ENCODE measurements around the gene SUFU.

SUFU gene

DNA sequence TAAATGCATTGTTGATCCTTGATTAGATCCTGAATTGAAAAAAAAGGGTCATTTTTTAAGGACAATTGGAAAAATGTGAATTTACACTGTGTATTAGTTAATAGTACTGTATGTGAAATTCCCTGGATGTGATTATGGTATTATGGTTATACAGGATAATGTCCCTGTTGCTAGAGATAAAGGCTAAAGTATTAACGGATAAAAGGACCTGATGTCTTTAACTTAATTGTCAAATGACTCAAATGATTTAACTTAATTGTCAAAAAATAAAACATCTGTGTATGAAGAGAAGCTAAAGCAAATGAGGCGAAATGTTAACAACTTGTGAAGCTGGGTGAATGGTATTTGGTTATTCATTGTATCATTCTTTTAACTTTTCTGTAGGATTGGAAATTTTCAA, 48.8 kb downstream of the SUFU start:
- no peak for DNase-seq

DNA sequence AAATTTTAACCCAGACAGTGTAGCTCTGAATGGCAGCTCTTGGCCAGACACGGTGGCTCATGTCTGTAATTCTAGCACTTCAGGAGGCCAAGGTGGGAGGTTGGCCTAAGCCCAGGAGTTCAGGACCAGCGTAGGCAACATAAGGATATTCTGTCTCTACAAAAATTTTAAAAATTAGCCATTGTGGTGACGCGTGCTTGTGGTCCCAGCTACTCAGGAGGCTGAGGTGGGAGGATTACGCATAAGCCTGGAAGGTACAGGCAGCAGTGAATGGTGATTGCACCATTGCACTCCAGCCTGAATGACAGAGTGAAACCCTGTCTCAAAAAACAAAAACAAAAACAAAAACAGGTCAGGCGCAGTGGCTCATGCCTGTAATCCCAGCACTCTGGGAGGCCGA, 50.0 kb downstream of the SUFU start:
- no peak for DNase-seq

DNA sequence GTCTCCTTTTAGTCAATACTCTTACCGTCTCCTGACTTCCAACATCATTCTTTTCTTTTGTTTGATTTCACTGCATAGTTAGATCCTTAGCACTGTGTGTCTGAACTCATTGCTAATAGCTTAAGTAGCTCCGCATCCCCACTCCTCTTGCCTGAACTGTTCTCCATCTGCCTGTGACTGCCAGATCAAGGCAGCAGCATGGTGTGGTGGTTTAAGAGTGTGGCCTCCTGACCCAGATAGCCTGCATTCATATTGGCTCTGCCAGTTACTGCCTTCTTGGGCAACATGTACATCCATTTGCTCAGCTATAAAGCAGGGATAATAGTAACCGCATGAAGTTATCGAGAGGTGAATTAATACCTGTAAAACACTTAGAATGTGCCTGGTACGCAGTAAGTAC, 50.8 kb downstream of the SUFU start:
- DNase-seq, result no peak

DNA sequence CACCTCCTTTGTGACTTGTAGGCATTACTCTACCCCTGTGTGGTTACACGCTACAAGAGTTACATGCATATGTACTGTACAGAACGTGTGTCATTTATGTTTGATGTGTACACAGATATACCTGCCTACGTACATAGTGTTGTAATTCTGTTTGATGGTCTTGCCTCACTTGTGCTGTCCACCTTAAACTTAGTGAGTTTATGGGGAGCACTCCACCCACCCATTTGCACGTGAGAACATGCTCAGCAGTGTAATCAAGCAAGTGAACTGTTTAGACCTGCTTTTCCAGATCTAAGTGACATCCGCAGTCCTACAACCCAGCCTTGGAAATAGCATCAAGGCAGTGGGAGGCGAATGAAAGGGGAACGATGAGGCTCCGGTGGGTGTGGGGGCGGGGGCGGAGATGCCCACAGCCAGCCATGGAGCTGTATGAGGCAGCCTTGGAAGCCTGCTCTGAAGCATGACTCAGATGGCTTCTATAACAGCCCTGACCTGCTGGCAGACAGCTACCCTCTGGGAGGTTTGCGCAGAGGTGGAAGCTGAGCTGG, 52.1 kb downstream of the SUFU start:
- DNase-seq, result no peak

DNA sequence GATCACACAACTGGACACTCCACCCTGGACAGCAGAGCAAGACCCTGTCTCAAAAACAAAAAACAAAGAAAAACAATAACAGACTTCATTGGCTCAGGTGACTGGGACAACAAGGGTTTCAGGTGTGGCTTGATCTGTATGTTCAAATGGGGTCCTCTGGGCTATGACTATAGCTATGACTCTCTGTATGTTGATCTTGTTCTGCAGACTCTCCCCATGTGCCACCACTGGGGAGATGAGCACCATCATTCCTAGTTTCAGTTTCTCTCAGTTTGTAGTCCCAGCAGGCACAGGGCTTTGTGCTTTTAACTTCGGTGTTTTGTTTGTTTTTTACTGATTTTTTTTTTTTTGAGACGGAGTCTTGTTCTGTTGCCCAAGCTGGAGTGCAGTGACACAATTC, 53.8 kb downstream of the SUFU start:
- DNase-seq, result no peak

DNA sequence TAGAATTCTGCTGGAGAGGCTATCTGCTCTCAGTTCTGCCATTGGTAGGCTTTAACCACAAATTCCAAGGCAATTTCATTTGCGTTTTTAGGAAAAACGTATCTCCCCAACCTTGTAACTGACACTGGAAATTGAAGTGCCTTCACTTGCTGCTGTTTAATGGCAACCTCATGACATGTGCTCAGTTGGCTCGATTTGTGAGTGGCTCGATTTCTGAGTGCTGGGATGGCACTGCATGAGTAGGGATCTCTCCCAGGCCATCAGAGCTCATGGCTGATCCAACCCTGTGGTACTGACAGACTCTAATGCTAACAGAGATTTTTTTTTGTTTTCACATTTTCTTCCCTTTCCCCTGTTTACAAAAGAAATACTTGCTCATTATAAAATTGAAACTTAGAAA, 56.0 kb downstream of the SUFU start:
- no peak for DNase-seq

DNA sequence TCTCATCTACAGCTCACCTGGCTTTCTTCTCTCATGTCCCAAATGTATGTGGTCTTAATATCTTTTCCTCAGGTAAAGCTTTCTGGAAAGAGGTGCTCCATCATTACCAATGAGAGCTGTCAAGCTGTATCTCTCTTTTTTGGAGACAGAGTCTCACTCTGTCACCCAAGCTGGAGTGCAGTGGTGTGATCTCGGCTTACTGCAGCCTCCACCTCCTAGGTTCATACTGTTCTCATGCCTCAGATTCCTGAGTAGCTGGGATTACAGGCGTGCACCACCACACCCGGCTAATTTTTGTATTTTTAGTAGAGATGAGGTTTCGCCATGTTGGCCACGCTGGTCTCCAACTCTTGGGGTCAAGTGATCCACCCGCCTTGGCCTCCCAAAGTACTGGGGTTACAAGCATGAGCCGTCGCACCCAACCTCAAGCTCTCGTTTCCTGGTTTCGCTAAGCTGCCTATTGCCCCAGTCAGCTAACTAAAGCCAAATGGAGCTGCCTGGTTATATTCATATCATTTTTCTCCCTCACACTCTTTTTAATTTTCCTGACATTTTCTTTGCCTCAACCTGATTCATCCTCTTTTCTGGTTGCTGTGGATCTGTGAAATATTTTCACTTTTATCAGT, 60.5 kb downstream of the SUFU start:
- no peak for DNase-seq

DNA sequence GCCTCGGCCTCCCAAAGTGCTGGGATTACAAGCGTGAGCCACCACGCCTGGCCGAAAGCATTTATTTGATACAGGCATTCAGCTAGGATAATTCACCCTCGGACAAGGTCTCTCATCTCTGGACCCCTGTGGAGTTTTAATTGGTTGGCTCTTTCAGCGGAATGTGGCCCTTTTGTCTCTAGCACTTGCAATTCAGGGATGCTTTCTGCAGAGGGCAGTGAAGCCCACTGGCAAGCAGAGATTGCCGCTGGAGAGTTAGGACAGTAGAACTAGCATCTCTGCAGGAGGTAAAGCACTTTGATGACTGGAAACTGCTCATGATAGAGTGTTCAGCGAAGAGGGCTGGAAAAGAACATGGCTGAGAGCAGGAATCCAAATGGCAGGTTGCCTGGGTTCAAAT, 62.0 kb downstream of the SUFU start:
- DNase-seq, result no peak

DNA sequence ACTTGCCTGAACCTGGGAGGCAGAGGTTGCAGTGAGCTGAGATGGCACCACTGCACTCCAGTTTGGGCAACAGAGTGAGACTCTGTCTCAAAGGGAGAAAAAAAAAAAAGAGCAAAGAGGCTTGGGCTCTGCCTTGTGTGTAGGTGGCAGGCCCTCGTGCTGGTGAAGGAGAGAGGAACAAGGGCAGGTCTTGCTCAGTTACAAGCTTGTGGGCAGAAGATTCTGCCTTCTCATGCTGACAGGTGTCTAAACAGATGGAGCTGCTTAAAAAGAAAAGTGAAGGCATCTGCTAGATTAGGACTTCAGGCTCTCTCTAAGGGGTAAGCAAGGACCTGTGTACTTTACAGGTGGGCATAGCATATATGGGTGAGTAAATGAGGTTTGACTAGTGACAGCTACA, 75.0 kb downstream of the SUFU start:
- DNase-seq, result no peak

DNA sequence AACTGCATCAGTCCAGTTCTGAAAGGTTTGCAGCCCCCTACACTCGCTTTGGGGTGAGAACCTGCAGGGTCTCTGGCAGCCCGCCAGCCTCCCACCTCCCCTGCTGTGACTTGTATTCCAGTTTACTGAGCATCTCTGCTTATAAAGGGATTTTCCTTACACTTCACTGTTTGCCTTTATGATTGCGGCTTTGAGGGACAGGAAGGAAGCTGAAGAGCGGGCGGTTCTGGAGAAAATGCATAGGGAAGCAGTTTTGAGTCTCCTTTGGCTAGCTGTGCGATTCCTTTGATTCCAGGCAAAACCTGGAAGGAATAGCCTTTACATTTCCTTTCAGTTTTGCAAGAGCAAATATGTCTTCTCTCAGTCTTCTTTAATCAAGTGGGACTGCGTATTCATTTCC, 75.6 kb downstream of the SUFU start:
- DNase-seq, result no peak

DNA sequence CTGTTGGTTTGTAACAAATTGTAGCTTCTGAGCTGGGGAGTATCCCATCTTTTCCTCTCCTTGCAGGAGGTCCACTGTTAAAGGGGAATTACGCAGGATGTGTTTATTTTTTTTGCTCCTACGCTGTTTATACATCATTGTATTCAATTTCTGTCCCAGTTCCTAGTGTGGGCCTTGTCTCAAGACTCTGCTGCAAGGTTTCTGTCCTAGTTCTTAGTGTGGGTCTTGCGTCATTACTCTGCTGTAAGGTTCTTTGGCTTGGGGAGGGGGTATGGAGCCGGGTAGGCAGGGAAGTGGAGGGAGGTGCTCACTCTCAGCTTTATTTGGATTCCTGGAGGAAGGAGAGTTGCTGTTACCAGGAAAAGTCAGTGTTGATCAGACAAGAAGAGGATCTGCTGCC, 76.5 kb downstream of the SUFU start:
- no peak for DNase-seq

DNA sequence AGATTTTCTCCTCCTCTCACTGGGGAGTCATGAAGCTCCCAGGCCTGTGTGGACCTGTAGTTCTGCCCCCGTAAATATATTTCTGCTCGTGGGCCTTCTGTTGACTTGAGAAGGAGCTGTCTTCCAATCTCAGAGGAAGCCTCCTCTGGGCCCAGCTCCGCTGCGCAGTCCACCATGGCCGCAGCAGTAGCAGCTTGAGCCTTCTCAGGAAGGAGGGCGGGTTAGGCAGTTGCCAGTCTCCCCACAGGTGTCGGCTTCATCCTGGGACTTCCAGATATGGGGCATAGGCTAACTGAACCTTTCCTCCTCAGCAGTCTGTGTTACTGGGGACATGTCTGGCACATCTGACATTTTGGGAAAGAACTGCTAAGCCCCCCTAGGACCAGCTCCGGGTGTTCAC, 77.6 kb downstream of the SUFU start:
- no peak for DNase-seq

DNA sequence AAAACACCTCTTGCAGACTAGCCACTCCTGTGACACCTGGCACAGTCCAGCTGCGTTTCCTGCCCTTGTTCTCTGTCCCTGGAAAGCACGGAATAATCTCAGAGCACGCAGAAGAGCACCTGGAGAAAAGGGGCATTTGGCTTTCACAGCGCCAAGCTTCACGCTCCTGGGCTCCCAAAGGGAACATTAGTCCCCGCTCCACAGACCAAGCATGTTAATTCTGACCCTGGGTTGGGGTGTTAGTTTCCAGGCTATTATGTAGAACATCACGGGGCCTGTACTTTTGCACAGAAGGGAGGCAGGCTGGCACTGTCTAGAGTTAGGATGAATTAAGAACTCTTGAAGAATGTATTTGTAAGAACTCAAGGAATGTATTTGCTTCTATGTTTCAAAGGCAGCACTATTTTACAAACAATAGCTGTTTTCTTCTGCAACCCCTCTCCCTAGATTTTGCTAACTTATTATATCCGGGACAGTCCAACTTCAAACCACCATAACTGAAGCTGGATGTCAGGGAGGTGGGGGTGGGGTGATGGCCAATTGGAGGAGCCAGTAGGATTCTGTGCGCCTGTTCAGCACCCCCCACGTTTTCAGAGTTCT, 78.3 kb downstream of the SUFU start:
- DNase-seq, result no peak

DNA sequence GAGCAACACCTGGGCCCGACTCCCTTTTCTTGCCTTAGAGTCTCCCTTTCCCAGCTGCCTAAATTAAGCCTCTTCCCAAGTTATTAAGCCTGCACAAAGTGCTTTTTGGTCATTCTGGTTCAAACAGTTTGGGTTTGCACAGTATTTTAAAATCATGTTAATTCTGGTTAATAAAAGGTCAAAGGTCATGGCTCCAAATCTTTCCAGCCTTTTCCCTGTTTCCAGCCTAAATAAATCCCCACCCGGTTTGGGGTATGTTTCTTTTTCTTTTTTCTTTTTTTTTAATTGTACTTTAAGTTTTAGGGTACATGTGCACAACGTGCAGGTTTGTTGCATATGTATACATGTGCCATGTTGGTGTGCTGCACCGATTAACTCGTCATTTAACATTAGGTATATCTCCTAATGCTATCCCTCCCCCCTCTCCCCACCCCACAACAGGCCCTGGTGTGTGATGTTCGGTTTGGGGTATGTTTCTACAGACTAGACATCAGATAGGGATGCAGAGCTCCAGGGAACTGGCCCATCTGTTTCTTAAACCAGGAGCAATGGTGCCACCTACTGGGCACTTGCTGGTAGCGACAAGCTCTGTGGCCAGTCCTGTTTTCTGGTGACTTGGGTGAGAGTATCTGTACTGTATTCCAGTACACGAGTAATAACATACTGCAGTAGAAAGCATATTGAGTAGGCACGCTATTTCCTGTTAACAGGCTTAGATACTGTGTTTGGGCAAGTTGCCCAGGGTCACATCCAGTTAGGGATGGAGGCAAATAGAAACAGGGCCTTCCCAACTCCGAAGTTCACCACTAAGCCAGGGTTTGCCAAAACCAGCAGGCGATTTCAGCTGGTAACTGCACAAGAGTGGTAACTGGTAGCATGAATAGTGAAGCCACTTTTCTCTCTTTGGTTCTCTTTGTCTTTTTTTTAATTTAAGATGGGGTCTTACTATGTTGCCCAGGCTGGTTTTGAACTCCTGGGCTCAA, 80.0 kb downstream of the SUFU start:
- peak; percentile 86 for DNase-seq

DNA sequence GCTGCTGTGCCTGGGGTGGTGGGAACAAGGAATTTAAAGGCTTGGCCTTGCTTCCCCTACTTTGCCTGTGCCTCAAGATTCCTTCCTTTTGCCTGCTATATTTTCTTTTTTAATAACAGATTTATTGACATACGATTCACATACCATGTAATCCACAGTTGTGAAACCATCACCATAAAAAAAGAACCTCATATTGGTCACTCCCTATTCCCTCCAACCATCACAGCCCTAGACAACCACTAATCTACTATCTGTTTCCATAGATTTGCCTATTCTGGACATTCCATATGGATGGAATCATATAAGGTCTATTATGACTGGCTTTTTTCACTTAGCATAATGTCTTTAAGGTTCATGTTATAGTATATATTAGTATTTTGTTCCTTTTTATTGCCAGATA, 81.3 kb downstream of the SUFU start:
- DNase-seq, result no peak

DNA sequence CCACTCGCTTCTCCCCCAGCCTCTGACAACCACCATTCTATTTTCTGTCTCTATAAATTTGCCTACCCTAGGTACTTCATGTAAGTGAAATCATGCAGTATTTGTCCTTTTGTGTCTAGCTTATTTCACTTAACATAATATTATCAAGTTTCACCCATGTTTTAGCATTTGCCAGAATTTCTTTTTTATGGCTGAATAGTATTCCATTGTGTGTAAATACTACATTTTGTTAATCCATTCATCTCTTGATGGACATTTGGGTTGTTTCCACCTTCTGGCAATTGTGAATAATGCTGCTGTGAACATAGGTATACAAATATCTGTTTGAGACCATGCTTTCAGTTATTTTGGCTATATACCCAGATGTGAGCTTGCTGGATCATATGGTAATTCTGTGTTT, 83.1 kb downstream of the SUFU start:
- DNase-seq, result no peak

DNA sequence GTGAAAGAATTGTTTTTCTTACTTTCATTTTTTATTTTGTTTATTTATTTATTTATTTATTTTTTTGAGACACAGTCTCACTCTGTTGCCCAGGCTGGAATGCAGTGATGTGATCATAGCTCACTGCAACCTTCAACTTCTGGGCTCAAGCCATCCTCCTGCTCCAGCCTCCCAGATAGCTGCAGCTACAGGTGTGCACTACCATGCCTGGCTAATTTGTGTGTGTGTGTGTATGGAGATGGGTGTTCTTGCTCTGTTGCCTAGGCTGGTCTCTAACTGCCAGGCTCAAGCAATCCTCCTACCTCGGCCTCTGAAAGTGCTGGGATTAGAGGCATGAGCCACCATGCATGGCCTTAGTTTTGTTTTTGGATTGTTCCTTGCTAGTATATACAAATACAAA, 85.1 kb downstream of the SUFU start:
- no peak for DNase-seq

DNA sequence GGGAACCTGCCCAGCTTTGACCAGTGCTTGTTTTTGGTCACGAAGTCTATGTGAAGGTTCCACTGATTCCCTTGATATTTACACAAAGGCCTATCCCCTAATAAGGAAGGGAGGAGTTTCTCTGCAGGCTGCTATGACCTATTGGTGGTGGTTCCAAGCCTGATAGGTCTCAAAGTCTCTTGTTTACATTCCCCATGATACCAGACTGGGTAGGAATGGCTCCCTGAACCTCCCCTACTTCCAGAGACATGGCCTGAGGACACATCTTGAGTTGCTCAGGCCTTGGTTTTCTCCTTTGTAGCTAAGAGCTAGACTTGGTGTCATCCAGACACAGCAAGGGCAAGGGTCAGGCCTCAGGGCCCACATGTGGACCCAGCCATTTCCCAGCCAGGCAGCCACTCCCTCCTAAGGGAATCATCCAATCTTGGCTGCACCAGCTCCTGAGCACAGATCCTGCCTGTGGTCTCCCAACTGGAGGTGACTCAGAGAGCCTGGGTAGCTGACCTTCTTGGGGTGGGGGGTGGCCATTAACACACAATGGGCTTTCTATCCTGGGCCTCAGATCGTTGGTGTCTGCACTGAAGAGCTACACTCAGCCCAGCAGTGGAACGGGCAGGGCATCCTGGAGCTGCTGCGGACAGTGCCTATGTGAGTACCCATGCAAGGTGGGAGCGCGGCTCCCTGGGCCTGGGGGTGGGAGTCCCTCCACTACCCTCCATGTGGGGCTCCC, 89.5 kb downstream of the SUFU start:
- no peak for DNase-seq

DNA sequence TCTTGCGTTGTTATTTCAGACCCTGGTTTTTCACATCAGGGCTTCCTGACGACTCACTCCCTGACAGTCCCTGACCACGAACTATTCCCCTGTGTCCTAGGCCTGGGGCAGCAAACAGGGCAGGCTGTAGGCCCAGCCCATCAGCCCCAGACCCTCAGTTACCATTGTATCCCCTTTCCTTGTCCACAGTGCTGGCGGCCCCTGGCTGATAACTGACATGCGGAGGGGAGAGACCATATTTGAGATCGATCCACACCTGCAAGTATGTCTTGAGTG, 90.0 kb downstream of the SUFU start:
- DNase-seq, result no peak

DNA sequence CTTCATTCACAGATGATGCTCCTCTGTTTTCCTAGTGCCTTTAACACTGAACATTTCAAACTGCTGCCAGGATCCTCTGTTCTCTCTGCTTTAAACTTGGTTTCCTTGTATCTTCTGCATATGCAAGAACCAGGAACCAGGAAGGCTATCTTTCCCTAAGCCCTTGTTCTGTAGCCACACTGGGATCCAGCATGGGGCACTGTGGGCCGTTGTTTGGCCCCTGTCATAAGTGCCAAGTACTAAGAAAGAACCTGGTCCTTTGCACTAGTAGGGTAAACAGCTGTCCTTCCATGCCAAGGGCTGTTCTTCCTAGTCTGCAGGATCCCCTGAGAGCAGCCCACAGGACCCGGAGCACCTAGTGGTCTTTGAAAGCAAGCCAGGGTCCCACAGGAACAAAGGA, 91.5 kb downstream of the SUFU start:
- no peak for DNase-seq

DNA sequence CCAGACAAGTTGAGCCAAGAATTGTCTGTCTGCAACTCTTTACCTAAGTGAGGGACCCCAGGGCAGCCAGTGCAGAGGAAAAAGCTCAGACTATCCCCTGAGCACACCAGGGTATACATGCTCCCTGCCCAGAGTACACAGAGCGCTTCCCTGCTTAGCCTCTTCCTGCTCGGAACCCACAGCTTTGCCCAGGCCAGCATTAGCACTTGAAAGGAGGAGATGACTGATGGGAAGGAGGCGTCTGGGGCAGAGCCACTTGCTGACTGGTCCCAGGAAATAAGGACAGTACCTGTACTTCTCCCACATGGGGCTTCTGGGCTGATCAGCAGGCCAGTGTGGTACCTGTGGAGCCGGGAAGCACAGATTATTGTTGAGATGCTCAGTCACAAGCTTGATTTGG, 92.1 kb downstream of the SUFU start:
- no peak for DNase-seq

DNA sequence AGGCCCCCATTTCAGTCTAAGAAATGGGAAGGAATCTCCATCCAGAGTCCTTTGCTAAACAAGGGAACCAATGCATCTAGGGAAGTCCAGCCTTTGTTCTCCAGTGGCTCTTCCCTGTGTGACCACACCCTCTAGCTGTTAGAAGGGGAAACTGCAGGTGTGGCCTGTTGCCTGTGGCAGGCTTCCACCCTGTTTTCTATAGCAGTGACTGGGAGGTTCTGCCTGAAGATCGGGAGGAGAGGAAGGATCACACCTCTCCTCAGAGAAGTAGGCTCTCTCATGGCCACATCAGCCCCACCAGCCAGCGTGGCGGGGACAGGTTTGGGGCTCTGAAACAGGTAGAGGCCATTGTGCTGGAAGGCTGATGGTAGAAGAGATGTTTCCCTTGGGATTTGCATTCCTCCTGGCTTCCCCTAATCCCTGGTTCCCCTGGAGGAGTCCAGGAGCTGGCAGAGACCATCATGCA, 92.8 kb downstream of the SUFU start:
- DNase-seq, result peak; percentile 24 to 32
